GM21576 (cell line): ENCODE results near the gene SNAI3.
A peak's percentile ranks its signal among the peaks of the same experiment; 100 is the strongest.

Source experiments
- ATAC-seq: cut with Tn5 transposase; IDR thresholded peaks from one replicate; pipeline ENCODE4 v1.9.1; 2021; ENCODE audit warnings: mild to moderate bottlenecking, moderate library complexity; ENCODE audit not compliant: unreplicated experiment

Gene SNAI3

DNA sequence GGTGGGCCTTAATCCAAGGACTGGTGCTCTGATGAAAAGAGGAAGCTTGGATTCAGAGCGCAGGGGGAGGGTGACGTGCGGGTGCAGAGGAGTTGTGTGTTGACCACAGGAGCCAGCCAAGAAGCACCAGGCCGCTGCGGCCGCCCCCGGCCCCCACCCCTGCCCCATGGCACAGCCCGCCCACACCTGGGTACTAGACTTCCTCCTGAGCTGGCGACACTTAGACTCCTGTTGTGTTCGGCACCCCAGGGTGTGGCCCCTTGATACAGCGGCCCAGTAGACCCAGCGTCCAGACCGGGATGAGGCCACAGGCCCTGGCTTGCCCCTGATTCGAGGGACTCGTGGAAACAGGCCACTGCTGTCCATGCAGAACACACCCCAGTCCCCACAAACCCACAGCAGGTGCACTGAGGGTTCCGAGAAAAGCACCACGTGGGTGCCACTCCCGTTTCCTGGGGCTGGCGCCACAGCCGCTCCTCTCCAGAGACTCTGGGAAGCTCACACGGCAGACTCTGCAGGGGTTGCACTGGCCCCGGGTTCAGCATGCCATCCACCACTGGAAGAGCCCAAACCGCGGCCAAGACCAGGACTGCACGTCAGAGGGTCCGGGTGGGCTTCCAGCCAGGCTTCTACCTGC, 5.7 kb upstream of the SNAI3 start:
- ATAC-seq = no peak

- ATAC-seq = no peak
Measured at GRCh38 chr16:88691129-88691813, 5.0 kb upstream of the SNAI3 start.

DNA sequence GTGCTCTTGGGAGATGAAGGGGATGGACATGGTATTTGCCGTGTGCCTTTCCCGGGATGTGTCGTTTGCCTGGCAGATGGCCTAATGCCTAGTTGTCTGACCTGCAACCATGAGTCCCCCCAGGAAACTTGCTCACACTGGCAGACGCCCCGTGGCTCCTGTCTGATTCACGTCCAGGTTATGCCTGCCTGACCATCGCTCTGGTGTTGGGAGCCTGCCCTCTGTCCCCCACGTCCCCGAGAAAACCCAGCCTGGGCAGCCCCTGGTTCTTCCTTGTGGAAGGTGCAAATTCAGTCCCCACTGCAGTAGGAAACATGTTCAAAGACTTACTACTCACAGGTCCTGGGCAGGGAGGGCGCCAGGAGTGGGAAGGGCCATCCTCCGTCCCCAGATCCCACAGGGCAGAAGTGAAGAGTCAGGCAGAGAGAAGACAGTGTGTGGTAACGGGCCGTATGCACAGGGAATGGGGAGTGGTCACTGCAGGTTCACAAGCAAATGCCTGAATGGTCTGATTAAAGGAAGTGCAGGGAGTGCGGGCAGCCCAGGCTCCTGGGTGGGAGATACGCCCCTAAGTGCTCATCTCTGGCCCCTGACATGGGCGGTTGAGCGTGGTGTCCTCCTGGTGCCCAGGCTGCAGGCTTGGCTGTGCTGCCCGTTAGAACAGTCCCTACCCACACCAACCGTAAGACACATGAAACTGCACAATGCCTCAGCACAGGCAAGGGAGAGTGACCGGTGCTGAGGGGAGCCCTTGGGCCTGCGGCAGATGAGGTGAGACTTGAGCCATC, 4.2 kb upstream of the SNAI3 start:
- ATAC-seq = no peak

DNA sequence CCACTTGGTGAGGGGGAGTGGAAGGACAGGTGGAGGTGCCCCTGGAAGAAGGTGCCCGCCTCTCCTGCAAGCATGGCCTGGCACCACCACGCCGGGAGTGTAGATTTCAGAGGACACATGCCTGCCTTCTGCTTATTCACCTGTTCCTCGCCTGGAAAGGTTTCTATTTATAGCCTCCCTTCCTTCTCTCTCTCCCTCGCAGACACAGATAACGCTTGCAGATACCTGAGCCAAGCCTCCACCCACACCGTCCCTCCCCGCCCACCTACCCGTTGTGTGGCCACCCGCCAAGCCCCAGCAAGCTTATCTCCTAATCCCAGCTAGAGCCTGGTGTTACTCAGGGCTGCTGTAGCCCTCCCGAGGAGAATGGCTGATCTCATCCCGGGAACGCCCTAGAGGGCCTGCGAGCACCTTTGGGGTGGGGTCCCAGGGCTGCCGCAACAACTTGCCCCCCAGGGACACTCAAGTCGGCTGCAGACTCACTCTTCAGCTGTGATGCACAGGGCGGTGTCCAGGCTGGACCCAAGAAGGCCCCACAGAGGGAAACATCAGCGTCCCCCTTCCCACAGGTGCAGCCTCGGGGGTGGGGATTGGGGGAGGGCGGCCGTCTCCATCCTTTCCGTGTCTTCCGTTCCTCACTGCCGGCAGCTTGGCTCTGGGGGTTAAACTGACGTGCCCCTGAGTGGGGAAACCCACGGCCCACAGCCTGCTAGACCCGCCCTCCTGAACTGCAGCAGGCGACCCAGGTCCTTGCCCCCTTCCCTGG, 1.9 kb upstream of the SNAI3 start:
- ATAC-seq = no peak

DNA sequence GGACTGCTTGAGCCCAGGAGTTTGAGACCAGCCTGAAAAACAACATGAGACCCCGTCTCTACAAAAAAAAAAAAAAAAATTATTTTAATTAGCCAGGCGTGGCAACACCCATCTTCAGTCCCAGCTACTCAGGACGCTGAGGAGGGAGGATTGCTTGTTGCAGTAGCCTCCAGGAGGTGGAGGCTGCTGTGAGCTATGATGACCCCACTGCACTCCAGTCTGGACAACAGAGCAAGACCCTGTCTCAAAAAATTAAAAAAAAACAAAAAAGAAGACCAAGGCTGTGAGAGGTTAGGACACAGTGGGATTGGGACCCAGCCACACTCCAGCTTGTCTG, 1.3 kb upstream of the SNAI3 start:
- no peak for ATAC-seq

- no peak for ATAC-seq
Measured at GRCh38 chr16:88687254-88687576, 908 bp upstream of the SNAI3 start.

- no peak for ATAC-seq
Measured at GRCh38 chr16:88686062-88686438, 257 bp downstream of the SNAI3 start.

- no peak for ATAC-seq
Measured at GRCh38 chr16:88685156-88686061, 898 bp downstream of the SNAI3 start.

DNA sequence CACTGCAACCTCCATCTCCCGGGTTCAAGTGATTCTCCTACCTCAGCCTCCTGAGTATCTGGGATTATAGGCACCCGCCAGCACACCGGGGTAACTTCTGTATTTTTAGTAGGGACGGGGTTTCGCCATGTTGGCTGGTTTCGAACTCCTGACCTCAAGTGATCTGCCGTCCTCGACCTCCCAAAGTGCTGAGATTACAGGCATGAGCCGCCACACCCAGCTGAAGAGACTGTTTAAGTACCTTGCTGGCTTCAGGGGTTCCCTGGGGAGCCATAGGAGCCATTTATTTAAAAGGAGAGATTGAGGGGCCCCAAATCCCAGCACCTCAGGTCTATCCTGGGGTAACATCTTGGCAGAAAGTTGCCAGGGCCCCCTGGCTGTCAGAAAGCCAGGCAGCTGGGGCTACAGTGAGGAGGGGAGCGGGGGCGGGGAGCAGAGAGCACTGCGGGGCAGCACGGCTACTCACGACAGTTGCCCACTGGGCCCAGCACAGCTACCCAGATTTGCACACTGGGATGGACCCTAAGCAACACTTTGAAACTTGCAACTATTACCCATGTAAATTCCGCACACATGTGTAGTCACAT, 1.6 kb downstream of the SNAI3 start:
- no peak for ATAC-seq

DNA sequence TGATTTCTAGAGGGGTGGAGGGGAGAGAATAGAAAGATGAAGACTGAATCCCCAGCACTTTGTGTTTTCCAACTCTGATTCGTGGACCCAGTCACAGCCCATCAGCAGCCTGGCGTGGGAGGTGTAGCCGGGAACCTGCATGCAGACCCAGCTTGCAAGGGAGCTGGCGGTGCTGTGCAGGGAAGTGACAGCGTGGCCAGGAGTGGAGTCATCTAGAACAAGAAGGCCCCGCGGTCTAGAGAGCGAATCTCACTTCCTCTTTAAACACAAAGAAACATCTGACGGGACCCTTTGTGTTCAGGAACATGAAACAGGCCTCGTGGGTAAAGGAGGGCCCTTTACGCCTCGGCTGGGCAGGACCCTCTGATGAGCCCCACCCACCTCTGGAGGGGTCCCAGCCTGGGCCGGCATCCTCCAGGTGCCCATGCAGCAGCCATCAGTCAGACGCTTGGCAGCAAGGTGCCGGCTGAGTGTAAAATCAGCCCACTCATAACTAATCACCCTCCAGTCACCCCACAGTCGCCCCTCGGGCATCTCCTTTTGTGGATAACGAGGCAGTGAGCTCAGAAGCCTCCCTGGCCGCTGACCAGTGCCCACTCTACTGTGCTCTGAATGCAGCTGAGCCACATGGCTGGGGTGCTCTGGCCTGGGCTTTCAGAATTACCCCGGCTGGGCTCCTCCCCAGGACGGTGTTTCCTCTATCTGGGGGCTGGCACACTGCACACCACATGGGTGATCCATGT, 4.4 kb downstream of the SNAI3 start:
- peak; percentile 62 for ATAC-seq

DNA sequence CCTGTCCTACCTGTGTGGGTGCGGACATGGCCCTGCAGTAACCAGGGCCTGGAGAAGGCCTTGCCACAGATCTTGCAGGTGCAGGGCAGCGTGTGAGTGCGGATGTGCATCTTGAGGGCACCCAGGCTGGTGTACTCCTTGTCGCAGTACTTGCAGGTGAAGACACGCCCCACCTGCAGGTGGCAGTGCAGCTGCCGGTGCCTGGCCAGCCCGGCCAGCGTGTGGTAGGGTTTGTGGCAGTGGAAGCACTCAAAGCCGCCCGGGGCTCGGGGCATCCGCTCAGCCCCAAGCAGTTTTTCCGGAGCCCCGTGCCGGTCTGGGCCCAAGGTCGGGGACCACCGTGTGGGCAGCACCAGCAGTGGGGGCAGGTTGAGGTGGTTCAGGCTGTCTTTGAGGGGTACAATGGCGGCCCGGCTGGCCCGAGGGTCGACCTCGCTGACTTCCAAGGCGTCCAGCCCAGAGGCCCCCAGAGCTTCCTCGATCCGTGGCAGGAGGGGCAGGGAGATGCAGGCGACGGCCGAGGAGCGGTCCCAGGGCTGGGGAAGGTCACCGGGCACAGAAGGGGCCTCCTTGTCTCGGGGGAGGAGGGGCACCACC, 5.1 kb downstream of the SNAI3 start:
- no peak for ATAC-seq

GRCh38 chr16:88680554-88681083, 5.7 kb downstream of the SNAI3 start:
- no peak for ATAC-seq

GRCh38 chr16:88678224-88678979, 7.9 kb downstream of the SNAI3 start:
- ATAC-seq = no peak

DNA sequence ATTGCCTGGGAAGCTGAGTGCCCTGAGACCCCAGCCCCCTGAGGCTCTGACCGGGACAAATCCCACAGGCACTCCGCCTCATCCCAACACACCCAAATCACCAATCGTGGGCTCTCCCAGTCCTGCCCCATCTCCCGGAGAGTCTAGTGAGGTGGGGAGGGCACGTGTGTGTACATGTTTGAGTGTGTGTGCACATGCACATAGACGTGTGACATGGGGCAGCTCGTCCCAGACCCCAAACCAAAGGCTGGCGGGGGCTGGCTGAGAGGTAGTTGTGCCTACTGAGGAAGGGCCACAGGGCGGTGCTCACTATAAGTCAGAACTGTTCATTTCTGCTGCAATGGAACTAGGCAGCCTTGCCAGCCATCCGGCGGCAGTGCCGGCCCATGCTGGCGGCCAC, 8.6 kb downstream of the SNAI3 start:
- ATAC-seq = no peak

- ATAC-seq = no peak
Measured at GRCh38 chr16:88676502-88677242, 9.6 kb downstream of the SNAI3 start.

DNA sequence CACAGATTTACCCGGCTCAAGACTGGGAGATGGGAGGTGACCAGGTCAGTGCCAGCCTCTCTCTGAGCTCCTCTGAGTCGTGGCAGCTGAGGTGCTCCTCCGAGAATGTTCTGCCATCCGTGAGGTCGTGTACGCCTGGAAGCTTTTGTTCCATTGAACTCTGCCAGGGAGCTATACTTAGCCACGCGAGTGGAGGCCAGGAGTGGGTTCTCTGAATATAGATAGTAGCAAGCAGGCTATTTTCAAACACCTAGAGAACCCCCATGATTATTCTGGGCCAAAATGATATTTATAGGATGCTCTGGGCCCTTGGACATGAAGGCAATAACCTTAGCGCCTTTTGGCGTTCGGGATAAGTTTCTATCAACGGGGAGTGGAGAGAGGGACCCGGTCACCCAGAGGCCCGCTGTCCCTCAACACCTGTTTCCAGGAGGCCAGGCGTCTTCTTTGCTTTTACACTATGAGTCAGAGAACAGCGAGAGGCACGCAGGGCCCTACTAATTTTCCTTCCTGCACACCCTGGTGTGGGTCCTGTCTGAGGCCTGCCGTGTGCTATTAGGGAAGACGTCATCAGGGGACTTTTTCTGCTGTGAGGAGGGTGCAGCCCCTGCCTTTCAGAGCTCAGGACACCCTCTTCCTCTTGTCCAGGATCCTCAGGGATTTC, 12.5 kb downstream of the SNAI3 start:
- no peak for ATAC-seq

DNA sequence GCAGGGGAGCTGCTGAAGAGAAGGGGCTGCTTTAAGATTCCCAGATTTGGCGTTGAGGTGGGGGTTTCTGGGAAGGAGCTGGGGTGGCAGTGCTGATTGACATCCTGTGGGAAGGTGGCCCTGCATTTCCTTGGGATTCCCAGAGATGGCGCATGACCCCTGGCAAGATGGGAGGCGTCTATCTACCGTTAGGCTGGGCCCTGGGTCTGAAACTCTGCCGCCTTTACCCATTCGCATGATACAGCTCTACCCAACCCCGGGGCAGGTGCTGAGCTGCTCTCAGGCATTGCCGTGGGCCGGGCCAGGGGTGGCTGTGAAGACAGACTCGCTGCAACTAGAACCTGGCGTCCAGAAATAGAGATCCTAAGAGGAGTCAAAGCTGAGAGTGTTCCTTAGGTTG, 13.5 kb downstream of the SNAI3 start:
- no peak for ATAC-seq
